ENCODE data around the gene ADRB2. TPM values are rescaled to one million over a fixed set of nuclear protein-coding genes. Genes with fewer than 3 reads are reported as not detected.

The ADRB2 gene
- total RNA-seq, 1 experiment from 2014 or later, result 0.45 TPM

GRCh38 chr5:148831590-148832565, 5.5 kb downstream of the ADRB2 start:
- DNase-seq (ENCODE audit: low spot score), result no peak

- DNase-seq (ENCODE audit: low spot score), result no peak
Observed at GRCh38 chr5:148833122-148833521, 6.7 kb downstream of the ADRB2 start.

- no peak for DNase-seq (ENCODE audit: low spot score)
Observed at GRCh38 chr5:148833925-148834324, 7.5 kb downstream of the ADRB2 start.

- DNase-seq (ENCODE audit: low spot score), result no peak
Observed at GRCh38 chr5:148834689-148835088, 8.3 kb downstream of the ADRB2 start.

DNA sequence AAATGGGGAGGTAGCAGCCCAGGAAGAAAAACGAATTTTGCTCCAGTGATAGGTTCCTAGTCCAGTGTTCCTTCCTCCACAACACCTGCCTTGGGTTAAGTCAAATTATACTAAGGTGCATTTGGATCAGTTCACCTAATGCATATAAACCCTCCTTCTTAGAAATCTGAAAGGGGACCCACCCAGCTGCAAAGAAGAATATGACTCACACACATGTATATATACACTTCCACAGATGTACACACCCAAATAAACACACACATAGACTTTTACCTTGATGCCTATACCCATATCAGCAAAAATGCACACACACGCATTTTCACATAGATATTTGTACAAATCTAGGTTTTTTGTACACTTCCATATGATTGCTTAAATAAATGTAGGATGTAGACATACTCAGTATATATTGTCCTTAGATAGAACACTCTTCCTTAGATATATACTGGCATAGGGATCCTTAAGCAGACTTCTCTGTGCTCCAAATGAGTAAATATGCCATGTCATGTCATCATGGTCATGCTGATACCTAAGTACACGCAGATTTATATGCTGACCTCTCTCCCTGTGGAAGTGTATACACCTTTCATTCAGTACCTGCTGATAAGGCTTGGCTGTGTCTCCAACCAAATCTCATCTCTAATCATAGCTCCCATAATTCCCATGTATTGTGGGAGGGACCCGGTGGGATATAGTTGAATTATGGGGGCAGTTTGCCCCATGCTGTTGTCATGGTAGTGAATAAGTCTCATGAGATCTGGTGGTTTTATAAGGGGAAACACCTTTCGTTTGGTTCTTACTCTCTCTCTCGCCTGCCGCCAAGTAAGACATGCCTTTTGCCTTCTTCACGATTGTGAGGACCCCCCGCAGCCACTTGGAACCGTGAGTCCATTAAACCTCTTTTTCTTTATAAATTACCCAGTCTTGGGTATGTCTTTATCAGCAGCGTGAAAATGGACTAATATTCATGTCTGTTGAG, 10.2 kb downstream of the ADRB2 start:
- no peak for DNase-seq (ENCODE audit: low spot score)

DNA sequence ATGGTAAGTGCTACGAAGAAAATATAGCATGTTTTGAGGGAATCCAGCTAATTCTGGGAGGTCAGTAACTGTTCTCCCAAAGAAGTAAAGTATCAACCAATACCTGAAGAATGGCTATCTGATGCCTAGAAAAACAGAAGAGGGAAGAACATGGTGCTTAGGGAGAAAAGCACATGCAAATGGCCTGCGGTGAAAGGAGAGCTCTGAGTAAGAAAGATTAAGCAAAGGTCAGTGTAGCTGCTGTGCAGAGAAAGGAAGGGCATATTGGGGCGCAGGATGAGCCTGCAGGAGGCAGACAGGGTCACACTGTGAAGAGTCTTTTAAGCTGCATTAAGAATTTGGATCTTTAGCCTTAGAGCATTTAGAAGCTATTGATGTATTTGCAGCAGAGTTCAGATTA, 11.0 kb downstream of the ADRB2 start:
- DNase-seq (ENCODE audit: low spot score), result no peak

- DNase-seq (ENCODE audit: low spot score), result no peak
Observed at GRCh38 chr5:148838357-148838756, 11.9 kb downstream of the ADRB2 start.

GRCh38 chr5:148839960-148840359, 13.5 kb downstream of the ADRB2 start:
- DNase-seq (ENCODE audit: low spot score), result no peak

DNA sequence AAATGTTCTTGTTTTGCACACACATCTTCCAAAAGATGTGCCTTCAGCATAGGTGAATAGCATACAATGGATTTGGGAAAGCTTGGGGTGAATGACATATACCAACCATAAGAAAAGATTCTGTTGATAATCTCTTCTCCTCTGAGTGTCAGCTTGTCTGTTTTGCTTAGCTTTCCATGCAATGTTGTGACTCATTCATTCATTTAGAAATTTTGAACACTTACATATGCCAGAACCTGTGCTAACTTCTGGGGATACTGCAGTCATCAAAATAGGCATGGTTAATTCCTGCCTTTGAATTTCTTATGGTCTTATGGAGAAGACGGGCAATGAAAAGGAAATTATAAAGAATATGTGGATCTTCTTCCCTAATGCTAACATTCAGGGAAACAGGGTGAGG, 14.1 kb downstream of the ADRB2 start:
- no peak for DNase-seq (ENCODE audit: low spot score)

- DNase-seq (ENCODE audit: low spot score), result no peak
Observed at GRCh38 chr5:148841519-148841918, 15.1 kb downstream of the ADRB2 start.

DNA sequence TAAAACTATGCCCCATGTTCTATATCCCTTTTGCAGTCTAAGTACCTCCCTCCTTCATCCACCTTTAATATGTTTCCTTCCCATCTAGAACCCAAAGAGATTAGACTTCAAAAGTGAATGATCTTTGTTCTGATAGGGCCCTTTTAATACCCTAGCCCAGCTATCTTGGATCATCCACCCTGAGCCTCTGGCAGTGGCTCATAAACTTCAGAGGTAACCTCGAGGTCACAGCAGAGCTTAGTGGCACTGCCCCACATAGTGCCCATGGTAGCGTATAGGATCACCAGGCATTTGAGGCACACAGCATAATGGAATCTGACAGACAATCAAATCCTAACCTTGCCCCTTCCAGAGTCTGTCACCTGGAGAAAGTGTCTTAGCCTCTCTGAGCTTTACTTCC, 15.8 kb downstream of the ADRB2 start:
- no peak for DNase-seq (ENCODE audit: low spot score)

DNA sequence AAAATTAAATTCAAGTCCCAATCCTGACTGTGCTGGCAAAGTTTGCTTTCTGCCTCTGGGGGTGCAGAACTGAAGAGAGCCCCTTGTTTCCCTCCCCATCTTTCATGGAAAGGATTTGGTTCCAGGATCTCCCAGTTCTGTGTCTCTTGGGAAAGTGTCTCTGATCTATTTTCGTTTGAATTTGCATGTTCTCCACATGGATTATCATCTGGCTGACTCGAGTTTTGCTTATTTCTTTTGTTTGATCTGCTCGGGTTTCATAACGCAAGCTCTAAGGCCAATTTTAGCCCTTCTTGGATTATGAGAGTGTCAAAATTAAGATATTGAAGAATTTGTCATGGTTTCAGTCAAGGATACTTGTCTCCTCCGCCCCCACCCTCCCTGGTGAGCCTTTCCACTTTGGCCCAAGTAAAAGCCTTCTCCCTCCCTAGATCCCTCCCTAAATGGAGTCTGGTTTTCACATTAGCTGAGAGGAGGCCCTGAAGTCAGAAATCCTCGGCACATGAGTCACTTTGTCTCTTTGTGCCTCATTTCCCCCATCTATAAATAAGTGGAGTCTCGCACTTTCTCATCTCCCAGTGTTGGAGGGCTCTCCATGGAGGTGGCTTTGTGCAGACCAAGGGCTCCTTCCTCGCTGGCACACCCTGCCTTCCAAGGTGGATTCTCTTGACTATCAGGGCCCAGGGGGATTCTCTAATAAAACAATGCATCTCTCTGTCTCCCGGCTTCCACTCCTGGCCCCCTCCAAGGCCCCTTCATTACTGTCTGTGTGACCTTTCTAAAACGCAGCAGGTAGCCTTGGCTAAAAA, 17.3 kb downstream of the ADRB2 start:
- DNase-seq (ENCODE audit: low spot score), result no peak

DNA sequence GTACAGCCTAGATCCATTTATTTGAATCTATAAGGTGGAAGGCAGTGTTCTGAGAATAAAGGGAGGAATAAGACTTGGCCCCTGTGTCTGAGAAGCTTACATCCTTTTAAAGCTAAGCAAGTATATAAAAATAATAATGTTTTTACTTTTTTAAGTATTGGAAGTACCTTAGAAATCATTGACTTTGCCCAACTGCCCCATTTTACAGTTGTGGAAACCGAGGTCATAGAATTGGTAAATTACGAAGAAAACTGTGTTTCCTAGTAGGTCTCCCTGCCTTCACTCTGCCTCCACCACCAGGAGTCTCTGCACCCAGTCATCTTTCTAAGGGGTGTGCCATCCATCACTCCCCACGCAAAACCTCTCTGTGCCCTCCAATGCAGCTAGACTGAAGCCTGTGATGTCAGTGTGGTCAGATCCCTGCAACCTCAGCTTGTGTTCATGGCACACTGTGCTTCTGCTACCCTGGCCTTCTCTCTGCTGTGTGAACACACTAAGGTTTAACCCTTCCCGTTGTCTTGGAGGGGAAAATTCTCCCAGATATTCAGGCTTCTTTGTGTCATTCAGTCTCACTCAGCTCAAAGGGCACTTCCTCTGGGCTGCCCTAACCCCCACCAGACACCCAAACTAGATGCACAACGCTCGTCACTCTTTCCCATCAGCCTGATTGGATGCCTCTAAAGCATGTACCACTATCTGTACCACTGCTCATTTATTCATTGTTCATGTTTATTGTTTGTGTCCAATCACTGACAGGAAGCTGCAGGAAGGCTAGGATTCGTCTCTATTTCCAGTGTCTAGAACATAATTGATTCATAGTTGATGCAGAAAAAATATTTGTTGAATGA, 18.2 kb downstream of the ADRB2 start:
- no peak for DNase-seq (ENCODE audit: low spot score)

GRCh38 chr5:148846930-148847329, 20.5 kb downstream of the ADRB2 start:
- no peak for DNase-seq (ENCODE audit: low spot score)

DNA sequence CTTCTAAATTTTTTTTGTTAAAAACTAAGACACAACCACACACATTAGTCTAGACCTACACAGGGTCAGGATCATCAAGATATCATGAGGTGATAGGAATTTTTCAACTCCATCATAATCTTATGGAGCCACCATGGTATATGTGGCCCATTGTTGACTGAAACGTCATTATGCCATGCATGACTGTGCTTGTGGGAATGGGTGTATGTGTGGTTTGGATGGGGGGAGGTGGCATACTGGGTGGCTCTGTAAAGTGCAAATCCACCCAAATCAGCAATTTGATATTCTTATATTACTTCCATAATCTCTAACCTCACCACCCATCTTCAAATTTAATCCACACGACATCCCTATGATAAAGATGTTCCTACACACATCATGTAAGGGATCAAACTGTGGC, 21.0 kb downstream of the ADRB2 start:
- no peak for DNase-seq (ENCODE audit: low spot score)

- DNase-seq (ENCODE audit: low spot score), result no peak
Observed at GRCh38 chr5:148848393-148849031, 22.1 kb downstream of the ADRB2 start.

GRCh38 chr5:148849461-148849860, 23.1 kb downstream of the ADRB2 start:
- no peak for DNase-seq (ENCODE audit: low spot score)

DNA sequence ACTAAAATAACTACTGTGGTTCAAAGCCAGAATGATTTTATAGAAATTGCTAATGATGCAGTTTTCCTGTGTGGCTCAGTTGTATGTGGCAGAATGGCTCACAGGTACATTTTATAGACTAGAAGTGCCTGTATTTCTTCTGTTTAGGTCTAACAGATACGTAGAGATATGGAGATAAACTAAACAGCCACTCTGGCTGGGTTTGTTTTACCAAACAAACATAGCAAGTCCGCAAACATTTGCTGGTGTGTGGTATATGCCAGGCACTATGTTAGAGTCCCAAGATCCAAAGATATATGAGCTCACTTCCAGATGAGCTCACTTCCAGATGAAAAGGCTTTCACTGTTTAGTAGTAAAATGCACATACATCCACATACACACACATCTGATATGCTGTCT, 24.4 kb downstream of the ADRB2 start:
- no peak for DNase-seq (ENCODE audit: low spot score)

DNA sequence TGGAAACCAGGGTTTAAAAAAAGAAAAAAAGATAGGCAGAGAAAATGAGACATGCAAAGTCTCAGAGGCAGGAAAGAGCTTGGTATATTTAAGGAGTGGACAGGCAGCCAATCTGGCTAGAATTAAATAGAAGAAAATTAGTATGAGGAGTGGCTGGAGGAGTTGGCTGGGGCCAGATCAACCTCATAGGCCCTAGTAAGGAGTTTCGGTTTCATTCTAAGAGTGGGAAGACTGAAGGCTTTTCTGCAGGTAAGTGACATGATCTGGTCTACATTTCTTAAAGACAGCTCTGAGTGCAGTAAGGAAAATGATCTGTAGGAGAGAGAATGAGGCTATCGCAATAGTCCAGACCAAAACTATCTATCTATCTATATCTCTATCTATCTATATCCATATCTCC, 27.5 kb downstream of the ADRB2 start:
- no peak for DNase-seq (ENCODE audit: low spot score)
